A549 (cell line): Measurements from ENCODE around the gene TARDBP.
"Not testable (repeated sequence)": the region's sequence is repeated elsewhere in the genome, so short reads cannot be mapped to it uniquely, and the experiment has no call there.

Experiments used
- CTCF ChIP-seq: fragments of >200 bp; sonication (Bioruptor Twin); formaldehyde crosslinking; IDR thresholded peaks from 3 replicates; pipeline ENCODE4 v1.5.1; 2016
- EP300 ChIP-seq, 2 experiments: fragments of >200 bp; sonication (Bioruptor Twin); formaldehyde crosslinking; IDR thresholded peaks; 2 replicates in 1 of 2; 3 replicates in 1 of 2; pipeline ENCODE4 v1.6.1; 2016 to 2017
- RFX5 ChIP-seq: fragments of 450-650 bp; IDR thresholded peaks from 2 replicates; pipeline ENCODE4 v1.7.1; 2014; ENCODE audit warnings: antibody characterized with exemption, mild to moderate bottlenecking, moderate library complexity

DNA sequence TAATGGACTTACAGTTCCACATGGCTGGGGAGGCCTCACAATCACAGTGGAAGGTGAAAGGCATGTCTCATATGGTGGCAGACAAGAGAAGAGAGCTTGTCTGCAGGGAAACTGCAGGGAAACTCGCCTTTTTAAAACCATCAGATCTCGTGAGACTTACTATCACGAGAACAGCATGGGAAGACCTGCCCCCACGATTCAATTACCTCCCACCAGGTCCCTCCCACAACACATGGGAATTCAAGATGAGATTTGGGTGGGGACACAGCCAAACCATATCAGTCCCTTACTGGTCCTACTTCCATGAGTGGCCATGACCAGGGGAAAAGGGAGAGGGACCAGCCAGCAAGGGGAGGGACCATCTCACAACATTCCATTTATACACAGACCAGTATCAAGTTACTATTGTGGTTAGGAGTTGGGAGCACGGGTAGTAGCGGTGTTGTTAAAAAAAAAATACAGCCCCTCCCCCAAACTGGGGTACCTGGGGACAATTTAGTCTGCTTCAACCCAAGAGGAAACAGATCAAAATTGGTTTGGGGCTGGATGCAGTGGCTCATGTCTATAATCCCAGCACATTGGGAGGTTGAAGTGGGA lies 22.4 kb upstream of the TARDBP start:
- not testable (repeated sequence) for TF ChIP-seq EP300 (IDR thresholded peaks at IDR 0.05); CTCF; RFX5
